ENCODE results near the gene GUCA2B.

GUCA2B gene

GRCh38 chr1:42143896-42144710 lies 9.1 kb upstream of the GUCA2B start:
- DNase-seq: no peak

- DNase-seq: no peak
Observed at GRCh38 chr1:42144711-42145388, 8.4 kb upstream of the GUCA2B start.

GRCh38 chr1:42145389-42145716 lies 7.9 kb upstream of the GUCA2B start:
- no peak for DNase-seq

- DNase-seq: no peak
Observed at GRCh38 chr1:42145764-42146625, 7.2 kb upstream of the GUCA2B start.

GRCh38 chr1:42146626-42147320 lies 6.4 kb upstream of the GUCA2B start:
- DNase-seq: peak; percentile 74

GRCh38 chr1:42148166-42148565 lies 5.0 kb upstream of the GUCA2B start:
- no peak for DNase-seq

- DNase-seq: no peak
Observed at GRCh38 chr1:42150651-42151050, 2.6 kb upstream of the GUCA2B start.

- no peak for DNase-seq
Observed at GRCh38 chr1:42152119-42152518, 1.1 kb upstream of the GUCA2B start.

- no peak for DNase-seq
Observed at GRCh38 chr1:42153624-42154023, 414 bp downstream of the GUCA2B start.

- no peak for DNase-seq
Observed at GRCh38 chr1:42154685-42155084, 1.5 kb downstream of the GUCA2B start.

GRCh38 chr1:42155362-42155761 lies 2.2 kb downstream of the GUCA2B start:
- DNase-seq: no peak

- DNase-seq: peak; percentile 4
Observed at GRCh38 chr1:42157667-42158066, 4.5 kb downstream of the GUCA2B start.

- no peak for DNase-seq
Observed at GRCh38 chr1:42158189-42158588, 5.0 kb downstream of the GUCA2B start.

- DNase-seq: no peak
Observed at GRCh38 chr1:42162181-42162580, 9.0 kb downstream of the GUCA2B start.

GRCh38 chr1:42163114-42163513 lies 9.9 kb downstream of the GUCA2B start:
- DNase-seq: no peak

- no peak for DNase-seq
Observed at GRCh38 chr1:42163536-42164503, 10.6 kb downstream of the GUCA2B start.

- DNase-seq: no peak
Observed at GRCh38 chr1:42164551-42165420, 11.6 kb downstream of the GUCA2B start, which contains the start of gene GUCA2A. Gene GUCA2A (minus strand): TSS chr1:42164745. CDS start chr1:42164712, 33 bp downstream.

- DNase-seq: no peak
Observed at GRCh38 chr1:42165511-42166210, 12.5 kb downstream of the GUCA2B start.

- no peak for DNase-seq
Observed at GRCh38 chr1:42167611-42168390, 14.6 kb downstream of the GUCA2B start.
